ENCODE data around the gene XRN1. TPM values are rescaled to one million over a fixed set of nuclear protein-coding genes. Genes with fewer than 3 reads are reported as not detected.
"Not testable (repeated sequence)": the region's sequence is repeated elsewhere in the genome, so short reads cannot be mapped to it uniquely, and the experiment has no call there.

Gene XRN1
- polyA plus RNA-seq, 1 donor = 35.7 TPM

- DNase-seq = not testable (repeated sequence)
Measured at GRCh38 chr3:142352698-142353097, 95.1 kb downstream of the XRN1 start.

GRCh38 chr3:142348460-142348859 is 99.4 kb downstream of the XRN1 start:
- DNase-seq = no peak

- DNase-seq = no peak
Measured at GRCh38 chr3:142337994-142338393, 109.8 kb downstream of the XRN1 start.

- no peak for DNase-seq
Measured at GRCh38 chr3:142332390-142332789, 115.4 kb downstream of the XRN1 start.

- not testable (repeated sequence) for DNase-seq
Measured at GRCh38 chr3:142324275-142324953, 123.4 kb downstream of the XRN1 start.

GRCh38 chr3:142319912-142320311 is 127.9 kb downstream of the XRN1 start:
- no peak for DNase-seq

- no peak for DNase-seq
Measured at GRCh38 chr3:142319094-142319493, 128.7 kb downstream of the XRN1 start.

GRCh38 chr3:142318331-142318730 is 129.5 kb downstream of the XRN1 start:
- DNase-seq = no peak

GRCh38 chr3:142315978-142316388 is 131.9 kb downstream of the XRN1 start:
- not testable (repeated sequence) for DNase-seq

GRCh38 chr3:142315083-142315482 is 132.8 kb downstream of the XRN1 start:
- DNase-seq = no peak

GRCh38 chr3:142310439-142310838 is 137.4 kb downstream of the XRN1 start:
- no peak for DNase-seq

- not testable (repeated sequence) for DNase-seq
Measured at GRCh38 chr3:142302847-142303246, 145.0 kb downstream of the XRN1 start.

- DNase-seq = no peak
Measured at GRCh38 chr3:142298626-142299025, 149.2 kb downstream of the XRN1 start.

GRCh38 chr3:142296507-142296906 is 151.3 kb downstream of the XRN1 start:
- DNase-seq = no peak

- no peak for DNase-seq
Measured at GRCh38 chr3:142287866-142288638, 159.8 kb downstream of the XRN1 start.

GRCh38 chr3:142285083-142285517 is 162.7 kb downstream of the XRN1 start:
- DNase-seq = peak; percentile 32

- DNase-seq = no peak
Measured at GRCh38 chr3:142282503-142282902, 165.3 kb downstream of the XRN1 start.

GRCh38 chr3:142281474-142281873 is 166.4 kb downstream of the XRN1 start:
- no peak for DNase-seq

GRCh38 chr3:142279965-142280590 is 167.8 kb downstream of the XRN1 start:
- peak; percentile 73 for DNase-seq

- no peak for DNase-seq
Measured at GRCh38 chr3:142278451-142278850, 169.4 kb downstream of the XRN1 start.

GRCh38 chr3:142276781-142277180 is 171.1 kb downstream of the XRN1 start:
- DNase-seq = no peak

- DNase-seq = no peak
Measured at GRCh38 chr3:142275856-142276255, 172.0 kb downstream of the XRN1 start.

- DNase-seq = no peak
Measured at GRCh38 chr3:142274908-142275307, 172.9 kb downstream of the XRN1 start.

All from left kidney (tissue), 2 donors.